ENCODE measurements around the gene C1QL1.

C1QL1 gene

GRCh38 chr17:44989552-44990138, 21.5 kb upstream of the C1QL1 start:
- no peak for FAIRE-seq

GRCh38 chr17:44988044-44988942, 20.2 kb upstream of the C1QL1 start:
- FAIRE-seq (no peak), DNase-seq (ENCODE audit: low spot score) (no peak)

More at GRCh38 chr17:44989552-44990138, 21.5 kb upstream of the C1QL1 start:
- DNase-seq (ENCODE audit: low spot score), result no peak

- FAIRE-seq, result no peak
- no peak for DNase-seq (ENCODE audit: low spot score)
Measured at GRCh38 chr17:44983563-44983962, 15.5 kb upstream of the C1QL1 start.

GRCh38 chr17:44982113-44982702, 14.1 kb upstream of the C1QL1 start:
- peak; percentile 98 for FAIRE-seq
- no peak for DNase-seq (ENCODE audit: low spot score)

GRCh38 chr17:44981221-44981968, 13.3 kb upstream of the C1QL1 start:
- DNase-seq (ENCODE audit: low spot score), result no peak
- FAIRE-seq, result no peak

GRCh38 chr17:44979426-44979995, 11.4 kb upstream of the C1QL1 start:
- no peak for DNase-seq (ENCODE audit: low spot score)

GRCh38 chr17:44978807-44979206, 10.7 kb upstream of the C1QL1 start:
- no peak for FAIRE-seq
- DNase-seq (ENCODE audit: low spot score), result no peak

More at GRCh38 chr17:44979426-44979995, 11.4 kb upstream of the C1QL1 start:
- no peak for FAIRE-seq

- DNase-seq (ENCODE audit: low spot score) (no peak), FAIRE-seq (no peak)
Measured at GRCh38 chr17:44977814-44978550, 9.9 kb upstream of the C1QL1 start.

- DNase-seq (ENCODE audit: low spot score), result no peak
- no peak for FAIRE-seq
Measured at GRCh38 chr17:44977065-44977464, 9.0 kb upstream of the C1QL1 start.

GRCh38 chr17:44976206-44976605, 8.1 kb upstream of the C1QL1 start:
- FAIRE-seq (no peak), DNase-seq (ENCODE audit: low spot score) (no peak)

- DNase-seq (ENCODE audit: low spot score) (peak; percentile 80), FAIRE-seq (peak; percentile 96)
Measured at GRCh38 chr17:44972953-44973352, 4.8 kb upstream of the C1QL1 start.

GRCh38 chr17:44971776-44972483, 3.8 kb upstream of the C1QL1 start:
- DNase-seq (ENCODE audit: low spot score) (peak; percentile 73), FAIRE-seq (peak; percentile 42)

- DNase-seq (ENCODE audit: low spot score) (no peak), FAIRE-seq (no peak)
Measured at GRCh38 chr17:44970136-44970741, 2.1 kb upstream of the C1QL1 start.

GRCh38 chr17:44969144-44969780, 1.2 kb upstream of the C1QL1 start:
- FAIRE-seq (peak; percentile 88), DNase-seq (ENCODE audit: low spot score) (no peak)

- FAIRE-seq (no peak), DNase-seq (ENCODE audit: low spot score) (no peak)
Measured at GRCh38 chr17:44967907-44968224, 237 bp downstream of the C1QL1 start.

GRCh38 chr17:44967026-44967906, 837 bp downstream of the C1QL1 start:
- no peak for DNase-seq (ENCODE audit: low spot score)
- FAIRE-seq, result peak; percentile 83

- no peak for DNase-seq (ENCODE audit: low spot score)
- no peak for FAIRE-seq
Measured at GRCh38 chr17:44966348-44967025, 1.6 kb downstream of the C1QL1 start.

All from urothelium cell line (cell line).